ENCODE results near the gene KRT10.

Gene KRT10

GRCh38 chr17:40827746-40828453 is 5.5 kb upstream of the KRT10 start:
- Histone ChIP-seq H2BK120ac (ENCODE audit: low read depth, low read length) (no peak overlapping the region), H3K4me2 (ENCODE audit: insufficient read depth, low read length, poor library complexity, severe bottlenecking) (no peak overlapping the region), H3K14ac (ENCODE audit: low read length) (no peak overlapping the region), H3K27ac (replicated peaks; ENCODE audit: low read length) (no peak overlapping the region), H4K91ac (ENCODE audit: low read depth, low read length, poor library complexity) (no peak overlapping the region), H3K79me1 (ENCODE audit: low read depth, low read length) (no peaks in the 10 kb centered on the region), H3K4me1 (ENCODE audit: control insufficient read depth in 2 of 2, insufficient read depth in 1 of 2, low read depth in 1 of 2, low read length in 2 of 2) (no peaks in the 10 kb centered on the region), H3K23ac (ENCODE audit: low read depth, low read length, poor library complexity) (no peak overlapping the region), H3K9ac (ENCODE audit: low read depth, low read length, poor library complexity) (no peak overlapping the region), H2BK15ac (ENCODE audit: low read length) (no peak overlapping the region), H3K27me3 (ENCODE audit: control insufficient read depth in 3 of 3, insufficient read depth in 3 of 3, low read depth in 1 of 3, low read length in 3 of 3) (no peaks in the 10 kb centered on the region), H3K4me3 (ENCODE audit: low read length in 2 of 2) (no peak overlapping the region), H2AK5ac (ENCODE audit: low read depth, low read length) (no peak overlapping the region), H2AFZ (ENCODE audit: low read length) (no peak overlapping the region), H3K9me3 (replicated peaks in 1 of 2; ENCODE audit: control insufficient read depth in 2 of 2, insufficient read depth in 1 of 2, low read depth in 1 of 2, low read length in 2 of 2) (peaks cover 0 to 5% of the 10 kb centered on the region in 2 donors), H3K4ac (ENCODE audit: low read length) (no peak overlapping the region), H3K36me3 (replicated peaks in 1 of 2; ENCODE audit: control insufficient read depth in 2 of 2, insufficient read depth in 2 of 2, low read length in 2 of 2) (peaks cover 0 to 2% of the 10 kb centered on the region in 2 donors), H2BK12ac (ENCODE audit: low read length) (no peak overlapping the region), H3K18ac (ENCODE audit: low read length) (no peak overlapping the region), H4K8ac (ENCODE audit: low read depth, low read length) (no peak overlapping the region), H2BK5ac (ENCODE audit: low read length) (no peak overlapping the region)
- no CpG with 5 or more reads among the region's 7 CpGs for WGBS, 2 donors (ENCODE audit: extremely low coverage in 2 of 2, insufficient read length in 2 of 2, insufficient replicate concordance in 1 of 2)
- DNase-seq (ENCODE audit: low spot score): no peak

GRCh38 chr17:40825599-40825998 is 3.2 kb upstream of the KRT10 start:
- no peak overlapping the region for H2AK5ac ChIP-seq (ENCODE audit: low read depth, low read length)
- H2BK15ac ChIP-seq (ENCODE audit: low read length): no peak overlapping the region
- no CpG with 5 or more reads among the region's 2 CpGs for WGBS, 2 donors (ENCODE audit: extremely low coverage in 2 of 2, insufficient read length in 2 of 2, insufficient replicate concordance in 1 of 2)
- H3K9me3 ChIP-seq (replicated peaks in 1 of 2; ENCODE audit: control insufficient read depth in 2 of 2, insufficient read depth in 1 of 2, low read depth in 1 of 2, low read length in 2 of 2): peaks cover 1 to 5% of the 10 kb centered on the region in 2 donors
- H2BK5ac ChIP-seq (ENCODE audit: low read length): no peak overlapping the region
- no peak overlapping the region for H2AFZ ChIP-seq (ENCODE audit: low read length)
- no peak overlapping the region for H3K23ac ChIP-seq (ENCODE audit: low read depth, low read length, poor library complexity)
- no peak overlapping the region for H3K4ac ChIP-seq (ENCODE audit: low read length)
- no peak overlapping the region for H2BK120ac ChIP-seq (ENCODE audit: low read depth, low read length)
- no peak for DNase-seq (ENCODE audit: low spot score)
- H3K4me3 ChIP-seq (ENCODE audit: low read length in 2 of 2): no peak overlapping the region
- no peak overlapping the region for H4K8ac ChIP-seq (ENCODE audit: low read depth, low read length)
- no peak overlapping the region for H3K27ac ChIP-seq (replicated peaks; ENCODE audit: low read length)
- H3K4me2 ChIP-seq (ENCODE audit: insufficient read depth, low read length, poor library complexity, severe bottlenecking): no peak overlapping the region
- peaks cover 3 to 4% of the 10 kb centered on the region in 2 donors for H3K36me3 ChIP-seq (replicated peaks in 1 of 2; ENCODE audit: control insufficient read depth in 2 of 2, insufficient read depth in 2 of 2, low read length in 2 of 2)
- no peaks in the 10 kb centered on the region for H3K27me3 ChIP-seq (ENCODE audit: control insufficient read depth in 3 of 3, insufficient read depth in 3 of 3, low read depth in 1 of 3, low read length in 3 of 3)
- H2BK12ac ChIP-seq (ENCODE audit: low read length): no peak overlapping the region
- no peak overlapping the region for H3K9ac ChIP-seq (ENCODE audit: low read depth, low read length, poor library complexity)
- H3K18ac ChIP-seq (ENCODE audit: low read length): no peak overlapping the region
- H4K91ac ChIP-seq (ENCODE audit: low read depth, low read length, poor library complexity): no peak overlapping the region
- no peaks in the 10 kb centered on the region for H3K4me1 ChIP-seq (ENCODE audit: control insufficient read depth in 2 of 2, insufficient read depth in 1 of 2, low read depth in 1 of 2, low read length in 2 of 2)
- H3K79me1 ChIP-seq (ENCODE audit: low read depth, low read length): no peaks in the 10 kb centered on the region
- H3K14ac ChIP-seq (ENCODE audit: low read length): no peak overlapping the region

GRCh38 chr17:40824015-40824832 is 1.8 kb upstream of the KRT10 start:
- H2AK5ac ChIP-seq (ENCODE audit: low read depth, low read length): no peak overlapping the region
- no peak overlapping the region for H3K4me2 ChIP-seq (ENCODE audit: insufficient read depth, low read length, poor library complexity, severe bottlenecking)
- H3K4ac ChIP-seq (ENCODE audit: low read length): no peak overlapping the region
- no peak overlapping the region for H2BK12ac ChIP-seq (ENCODE audit: low read length)
- no peak overlapping the region for H2BK120ac ChIP-seq (ENCODE audit: low read depth, low read length)
- no peak overlapping the region for H3K14ac ChIP-seq (ENCODE audit: low read length)
- H2BK5ac ChIP-seq (ENCODE audit: low read length): no peak overlapping the region
- H4K8ac ChIP-seq (ENCODE audit: low read depth, low read length): no peak overlapping the region
- H3K9ac ChIP-seq (ENCODE audit: low read depth, low read length, poor library complexity): no peak overlapping the region
- H3K27me3 ChIP-seq (ENCODE audit: control insufficient read depth in 3 of 3, insufficient read depth in 3 of 3, low read depth in 1 of 3, low read length in 3 of 3): no peaks in the 10 kb centered on the region
- DNase-seq (ENCODE audit: low spot score): no peak
- no peak overlapping the region for H4K91ac ChIP-seq (ENCODE audit: low read depth, low read length, poor library complexity)
- H3K9me3 ChIP-seq (replicated peaks in 1 of 2; ENCODE audit: control insufficient read depth in 2 of 2, insufficient read depth in 1 of 2, low read depth in 1 of 2, low read length in 2 of 2): peaks cover 0 to 1% of the 10 kb centered on the region in 2 donors
- peaks cover 0 to 2% of the 10 kb centered on the region in 2 donors for H3K4me1 ChIP-seq (ENCODE audit: control insufficient read depth in 2 of 2, insufficient read depth in 1 of 2, low read depth in 1 of 2, low read length in 2 of 2)
- H2BK15ac ChIP-seq (ENCODE audit: low read length): no peak overlapping the region
- WGBS, 2 donors (ENCODE audit: extremely low coverage in 2 of 2, insufficient read length in 2 of 2, insufficient replicate concordance in 1 of 2): no CpG with 5 or more reads among the region's 1 CpG
- H3K27ac ChIP-seq (replicated peaks; ENCODE audit: low read length): no peak overlapping the region
- H2AFZ ChIP-seq (ENCODE audit: low read length): no peak overlapping the region
- H3K18ac ChIP-seq (ENCODE audit: low read length): no peak overlapping the region
- H3K79me1 ChIP-seq (ENCODE audit: low read depth, low read length): no peaks in the 10 kb centered on the region
- peaks cover 3 to 4% of the 10 kb centered on the region in 2 donors for H3K36me3 ChIP-seq (replicated peaks in 1 of 2; ENCODE audit: control insufficient read depth in 2 of 2, insufficient read depth in 2 of 2, low read length in 2 of 2)
- H3K4me3 ChIP-seq (ENCODE audit: low read length in 2 of 2): no peak overlapping the region
- no peak overlapping the region for H3K23ac ChIP-seq (ENCODE audit: low read depth, low read length, poor library complexity)

- no peak for DNase-seq (ENCODE audit: low spot score)
- Histone ChIP-seq H3K14ac (ENCODE audit: low read length) (no peak overlapping the region), H3K4me2 (ENCODE audit: insufficient read depth, low read length, poor library complexity, severe bottlenecking) (no peak overlapping the region), H2BK5ac (ENCODE audit: low read length) (no peak overlapping the region), H3K27ac (replicated peaks; ENCODE audit: low read length) (no peak overlapping the region), H2AFZ (ENCODE audit: low read length) (no peak overlapping the region), H4K91ac (ENCODE audit: low read depth, low read length, poor library complexity) (no peak overlapping the region), H3K9ac (ENCODE audit: low read depth, low read length, poor library complexity) (no peak overlapping the region), H3K36me3 (replicated peaks in 1 of 2; ENCODE audit: control insufficient read depth in 2 of 2, insufficient read depth in 2 of 2, low read length in 2 of 2) (peaks cover 7 to 16% of the 10 kb centered on the region in 2 donors), H4K8ac (ENCODE audit: low read depth, low read length) (no peak overlapping the region), H3K18ac (ENCODE audit: low read length) (no peak overlapping the region), H3K27me3 (ENCODE audit: control insufficient read depth in 3 of 3, insufficient read depth in 3 of 3, low read depth in 1 of 3, low read length in 3 of 3) (no peaks in the 10 kb centered on the region), H3K79me1 (ENCODE audit: low read depth, low read length) (no peaks in the 10 kb centered on the region), H2AK5ac (ENCODE audit: low read depth, low read length) (no peak overlapping the region), H3K9me3 (replicated peaks in 1 of 2; ENCODE audit: control insufficient read depth in 2 of 2, insufficient read depth in 1 of 2, low read depth in 1 of 2, low read length in 2 of 2) (peaks cover 0 to 1% of the 10 kb centered on the region in 2 donors), H3K23ac (ENCODE audit: low read depth, low read length, poor library complexity) (no peak overlapping the region), H2BK12ac (ENCODE audit: low read length) (no peak overlapping the region), H3K4me3 (ENCODE audit: low read length in 2 of 2) (no peak overlapping the region), H2BK15ac (ENCODE audit: low read length) (no peak overlapping the region), H3K4ac (ENCODE audit: low read length) (no peak overlapping the region), H2BK120ac (ENCODE audit: low read depth, low read length) (no peak overlapping the region), H3K4me1 (ENCODE audit: control insufficient read depth in 2 of 2, insufficient read depth in 1 of 2, low read depth in 1 of 2, low read length in 2 of 2) (peaks cover 0 to 2% of the 10 kb centered on the region in 2 donors)
These were observed 878 bp downstream of the KRT10 start for GRCh38 chr17:40821536-40821935.

All from neuronal stem cell (in vitro differentiated cells).